ENCODE data around the gene PSMA2.
"Not testable (repeated sequence)": the region's sequence is repeated elsewhere in the genome, so short reads cannot be mapped to it uniquely, and the experiment has no call there.

- not testable (repeated sequence) for TF ChIP-seq CTCF (IDR thresholded peaks at IDR 0.05 in 2 of 3, conservative IDR thresholded peaks at IDR 0.05 in 1 of 3; ENCODE audit: borderline replicate concordance in 1 of 3, insufficient read depth in 1 of 3, low read depth in 2 of 3, low read length in 2 of 3); RAD21 (IDR thresholded peaks at IDR 0.05; ENCODE audit: low read depth); MAX (IDR thresholded peaks at IDR 0.05); POLR2A (IDR thresholded peaks at IDR 0.05; ENCODE audit: borderline replicate concordance, extremely low read depth, insufficient read depth, insufficient read length); ZNF274 (IDR thresholded peaks at IDR 0.05; ENCODE audit: low read depth, low read length); EZH2phosphoT487 (IDR thresholded peaks at IDR 0.05; ENCODE audit: borderline replicate concordance); REST (IDR thresholded peaks at IDR 0.05; ENCODE audit: low read depth); EZH2 (IDR thresholded peaks at IDR 0.05)
Observed at GRCh38 chr7:42885183-42885582, 46.8 kb downstream of the PSMA2 start.
